ENCODE results near the gene PSMD3.

DNA sequence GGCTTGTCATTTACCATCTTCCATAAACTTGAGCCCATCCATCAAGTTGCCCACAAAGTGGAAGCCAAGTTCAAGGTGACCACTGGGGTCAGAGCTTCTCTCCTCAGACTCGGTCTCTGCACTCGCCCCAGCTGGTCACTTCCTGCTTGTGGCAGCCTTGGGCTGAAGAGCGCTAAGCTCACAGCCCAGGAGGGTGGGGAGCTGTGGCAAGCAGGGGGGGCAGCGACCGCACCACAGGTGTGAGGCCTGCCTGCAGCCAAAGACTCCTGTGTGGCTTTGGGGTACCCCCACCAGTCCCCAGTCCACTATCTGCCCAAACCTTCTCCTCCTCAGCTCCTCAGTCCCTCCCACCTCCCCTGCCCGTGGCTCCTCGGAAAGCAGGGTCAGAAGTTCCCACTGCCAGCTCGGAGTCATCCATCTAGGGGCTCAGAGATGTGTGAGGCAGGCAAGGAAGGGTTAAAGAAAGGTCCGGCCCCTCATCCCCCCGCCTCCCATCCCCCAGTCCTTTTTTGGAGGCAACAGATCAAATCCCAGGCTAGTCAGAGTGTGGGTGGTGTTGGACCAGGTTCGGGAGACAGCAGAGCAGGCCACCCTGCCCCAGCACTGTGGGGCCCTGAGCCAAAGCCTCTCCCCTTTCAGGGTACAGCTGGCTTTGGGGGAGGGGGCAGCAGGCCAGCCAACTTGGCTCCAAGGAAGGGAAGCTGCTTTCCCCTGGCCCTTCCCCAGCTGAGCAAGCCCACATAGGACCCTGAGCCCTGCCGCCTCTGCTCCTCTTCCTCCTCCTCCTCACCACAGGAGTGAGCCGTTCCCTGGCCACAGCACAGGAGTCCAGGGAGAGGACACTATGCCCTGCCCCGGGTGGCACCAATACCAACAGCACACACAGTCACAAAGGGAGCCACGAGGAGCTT, 37.9 kb downstream of the PSMD3 start:
- TF ChIP-seq TEAD4 (IDR thresholded peaks at IDR 0.05) (no peak), EGR1 (IDR thresholded peaks at IDR 0.05) (no peak), CREB1 (IDR thresholded peaks at IDR 0.05; ENCODE audit: low read depth) (no peak)

Measured in Ishikawa (cell line).